Fibroblast of lung (primary cell): ENCODE data around the gene RBM38. TPM values are rescaled to one million over a fixed set of nuclear protein-coding genes. Genes with fewer than 3 reads are reported as not detected.

Source experiments
- DNase-seq, 2 donors: peaks; one replicate each; pipeline versions ENCODE4 v3.0.0 to v3.0.0-alpha.2; 2010; ENCODE audit warnings: low read depth in 2 of 2
- H2AFZ ChIP-seq: 2 replicates; pipeline ENCODE4 v1.5.1; 2012; ENCODE audit warnings: low read length, control low read depth, inconsistent platforms
- H3K27ac ChIP-seq: 2 replicates; pipeline ENCODE4 v1.5.1; 2011; ENCODE audit warnings: low read length, control low read depth; ENCODE audit not compliant: insufficient read depth
- H3K27me3 ChIP-seq: 2 replicates; pipeline ENCODE4 v1.5.1; 2011; ENCODE audit warnings: mild to moderate bottlenecking, low read length; ENCODE audit not compliant: control insufficient read depth, insufficient read depth
- H3K36me3 ChIP-seq: 2 replicates; pipeline ENCODE4 v1.5.1; 2011; ENCODE audit warnings: low read length; ENCODE audit not compliant: control insufficient read depth, insufficient read depth
- H3K4me1 ChIP-seq: 2 replicates; pipeline ENCODE4 v1.5.1; 2011; ENCODE audit warnings: low read length; ENCODE audit not compliant: control insufficient read depth, insufficient read depth; ENCODE audit errors: extremely low read depth
- H3K4me2 ChIP-seq: 2 replicates; pipeline ENCODE4 v1.5.1; 2011; ENCODE audit warnings: low read length, control low read depth; ENCODE audit not compliant: insufficient read depth; ENCODE audit errors: extremely low read depth
- H3K4me3 ChIP-seq, 4 experiments: fragments of 200-600 bp in 1 of 4; sonication (generic) in 1 of 4; replicated peaks in 1 of 4; 2 replicates each; pipeline ENCODE4 v1.5.1; 2011 to 2016; ENCODE audit warnings: low read length in 4 of 4, low read depth in 3 of 4, mild to moderate bottlenecking in 3 of 4, control low read depth in 2 of 4, inconsistent platforms in 1 of 4, mixed read lengths in 1 of 4; ENCODE audit not compliant: insufficient read depth in 1 of 4; ENCODE audit errors: control extremely low read depth in 1 of 4
- H3K79me2 ChIP-seq: 2 replicates; pipeline ENCODE4 v1.5.1; 2012; ENCODE audit warnings: mild to moderate bottlenecking, low read length, inconsistent platforms; ENCODE audit not compliant: control insufficient read depth, insufficient read depth
- H3K9ac ChIP-seq: 2 replicates; pipeline ENCODE4 v1.5.1; 2011; ENCODE audit warnings: mild to moderate bottlenecking, low read length, control low read depth; ENCODE audit not compliant: insufficient read depth
- H3K9me3 ChIP-seq: 2 replicates; pipeline ENCODE4 v1.5.1; 2012; ENCODE audit warnings: low read depth, low read length; ENCODE audit not compliant: control insufficient read depth, insufficient read depth
- H4K20me1 ChIP-seq: 2 replicates; pipeline ENCODE4 v1.5.1; 2011; ENCODE audit warnings: low read length; ENCODE audit not compliant: control insufficient read depth, insufficient read depth; ENCODE audit errors: extremely low read depth
- CTCF ChIP-seq, 2 donors: IDR thresholded peaks in 1 of 2; conservative IDR thresholded peaks in 1 of 2; 1 replicate in 1 of 2; 2 replicates in 1 of 2; pipeline ENCODE4 v1.5.1; 2011 to 2012; ENCODE audit warnings: low read length in 2 of 2, control low read depth in 1 of 2, inconsistent platforms in 1 of 2, low read depth in 1 of 2, mild to moderate bottlenecking in 1 of 2
- EZH2 ChIP-seq: IDR thresholded peaks from 2 replicates; pipeline ENCODE4 v1.5.1; 2012; ENCODE audit warnings: low read length, control low read depth, mild to moderate bottlenecking; ENCODE audit errors: missing control alignments
- polyA plus RNA-seq, 2 donors: library from polyadenylated mRNA; depleted of rRNA in 1 of 2; stranded (reverse) in 1 of 2; unstranded in 1 of 2; fragments of >200 nt; gene quantifications; 2 replicates each; pipeline ENCODE4 v1.2.1, GENCODE V29; 2011 to 2012; ENCODE audit warnings: missing spikeins in 1 of 2
- total RNA-seq: library from RNA; depleted of rRNA; stranded (reverse); fragments of >200 nt; gene quantifications from 2 replicates; pipeline ENCODE4 v1.2.1, GENCODE V29; 2014

RBM38 gene
- total and polyA plus RNA-seq, 2 donors (not counting 1 experiment from before 2014, with no cell fraction given), result 3.9 to 7.9 TPM

- Histone ChIP-seq H3K4me1 (no peaks in the 10 kb centered on the region), H2AFZ (no peak overlapping the region), H3K9me3 (no peaks in the 10 kb centered on the region), H3K4me3 (no peak overlapping the region), H3K36me3 (peaks cover 7% of the 10 kb centered on the region), H3K4me2 (no peak overlapping the region), H4K20me1 (no peaks in the 10 kb centered on the region), H3K27me3 (no peaks in the 10 kb centered on the region), H3K27ac (no peak overlapping the region), H3K9ac (no peak overlapping the region), H3K79me2 (no peaks in the 10 kb centered on the region)
- TF ChIP-seq EZH2 (no peak), CTCF (conservative IDR thresholded peaks at IDR 0.05 in 1 of 2, IDR thresholded peaks at IDR 0.05 in 1 of 2; ENCODE audit: low read depth in 1 of 2, low read length in 2 of 2) (no peak)
- DNase-seq, result no peak
These were observed 9.8 kb downstream of the RBM38 start for GRCh38 chr20:57400821-57401564.

GRCh38 chr20:57401565-57401918 is 10.3 kb downstream of the RBM38 start:
- Histone ChIP-seq H4K20me1 (no peaks in the 10 kb centered on the region), H3K4me3 (no peak overlapping the region), H3K4me2 (no peak overlapping the region), H3K9me3 (no peaks in the 10 kb centered on the region), H3K27me3 (no peaks in the 10 kb centered on the region), H3K27ac (no peak overlapping the region), H3K36me3 (peaks cover 5% of the 10 kb centered on the region), H3K9ac (no peak overlapping the region), H3K79me2 (no peaks in the 10 kb centered on the region), H3K4me1 (no peaks in the 10 kb centered on the region), H2AFZ (no peak overlapping the region)
- TF ChIP-seq CTCF (conservative IDR thresholded peaks at IDR 0.05 in 1 of 2, IDR thresholded peaks at IDR 0.05 in 1 of 2; ENCODE audit: low read depth in 1 of 2, low read length in 2 of 2), result no peak
- TF ChIP-seq EZH2, result no peak
- DNase-seq, result no peak

GRCh38 chr20:57402206-57403125 is 11.3 kb downstream of the RBM38 start:
- Histone ChIP-seq H3K27ac (no peak overlapping the region), H3K9ac (no peak overlapping the region), H3K79me2 (no peaks in the 10 kb centered on the region), H2AFZ (no peak overlapping the region), H4K20me1 (no peaks in the 10 kb centered on the region), H3K9me3 (no peaks in the 10 kb centered on the region), H3K4me1 (no peaks in the 10 kb centered on the region), H3K4me2 (no peak overlapping the region), H3K4me3 (no peak overlapping the region), H3K36me3 (peaks cover 3% of the 10 kb centered on the region), H3K27me3 (no peaks in the 10 kb centered on the region)
- no peak for TF ChIP-seq EZH2
- no peak for TF ChIP-seq CTCF (conservative IDR thresholded peaks at IDR 0.05 in 1 of 2, IDR thresholded peaks at IDR 0.05 in 1 of 2; ENCODE audit: low read depth in 1 of 2, low read length in 2 of 2)
- no peak for DNase-seq
